H9 (cell line): ENCODE measurements around the gene MAGEB17. TPM values are rescaled to one million over a fixed set of nuclear protein-coding genes. Genes with fewer than 3 reads are reported as not detected.

ENCODE experiments used
- DNase-seq: peaks from one replicate; pipeline ENCODE4 v3.0.0-alpha.2; 2017
- H2AFZ ChIP-seq: one replicate; pipeline ENCODE4 v1.6.1; 2013; ENCODE audit warnings: mild to moderate bottlenecking, low read length, control low read depth, moderate library complexity
- H2AK5ac ChIP-seq: 2 replicates; pipeline ENCODE4 v1.6.1; 2013; ENCODE audit warnings: low read length, control low read depth, mixed read lengths; ENCODE audit not compliant: insufficient read length
- H2BK120ac ChIP-seq: one replicate; pipeline ENCODE4 v1.6.1; 2013; ENCODE audit warnings: low read depth, mild to moderate bottlenecking, low read length, control low read depth, inconsistent platforms; ENCODE audit not compliant: poor library complexity, severe bottlenecking
- H2BK12ac ChIP-seq: 2 replicates; pipeline ENCODE4 v1.6.1; 2013; ENCODE audit warnings: low read length, control low read depth, mixed read lengths, low read depth; ENCODE audit not compliant: insufficient read length
- H2BK15ac ChIP-seq: 2 replicates; pipeline ENCODE4 v1.6.1; 2013; ENCODE audit warnings: low read depth, low read length, control low read depth
- H2BK20ac ChIP-seq: one replicate; pipeline ENCODE4 v1.6.1; 2013; ENCODE audit warnings: low read depth, mild to moderate bottlenecking, low read length, control low read depth, inconsistent platforms; ENCODE audit not compliant: poor library complexity, severe bottlenecking
- H2BK5ac ChIP-seq: 2 replicates; pipeline ENCODE4 v1.6.1; 2013; ENCODE audit warnings: low read length, control low read depth, mixed read lengths; ENCODE audit not compliant: insufficient read length
- H3K14ac ChIP-seq: 2 replicates; pipeline ENCODE4 v1.6.1; 2013; ENCODE audit warnings: low read length, control low read depth; ENCODE audit not compliant: insufficient read depth
- H3K18ac ChIP-seq: 2 replicates; pipeline ENCODE4 v1.6.1; 2013; ENCODE audit warnings: low read depth, mild to moderate bottlenecking, mixed read lengths, low read length, control low read depth; ENCODE audit not compliant: insufficient read length
- H3K23ac ChIP-seq: 2 replicates; pipeline ENCODE4 v1.6.1; 2013; ENCODE audit warnings: low read length, control low read depth, mixed read lengths, low read depth; ENCODE audit not compliant: insufficient read length
- H3K23me2 ChIP-seq: 2 replicates; pipeline ENCODE4 v1.6.1; 2013; ENCODE audit warnings: low read depth, mild to moderate bottlenecking, mixed read lengths, low read length, control low read depth; ENCODE audit not compliant: insufficient read length, poor library complexity, severe bottlenecking
- H3K27ac ChIP-seq: 2 replicates; pipeline ENCODE4 v1.5.1; 2013; ENCODE audit warnings: low read length, control low read depth, mixed read lengths, low read depth; ENCODE audit not compliant: insufficient read length
- H3K27me3 ChIP-seq: 2 replicates; pipeline ENCODE4 v1.6.1; 2013; ENCODE audit warnings: low read length, control low read depth, inconsistent platforms; ENCODE audit not compliant: insufficient read depth
- H3K4ac ChIP-seq: 2 replicates; pipeline ENCODE4 v1.6.1; 2013; ENCODE audit warnings: low read depth, mild to moderate bottlenecking, control low read depth, inconsistent platforms, low read length, moderate library complexity
- H3K4me1 ChIP-seq: 2 replicates; pipeline ENCODE4 v1.6.1; 2013; ENCODE audit warnings: low read length, control low read depth, inconsistent platforms; ENCODE audit not compliant: insufficient read depth
- H3K4me2 ChIP-seq: 2 replicates; pipeline ENCODE4 v1.6.1; 2013; ENCODE audit warnings: low read length, control low read depth, mixed read lengths; ENCODE audit not compliant: insufficient read length, insufficient read depth
- H3K56ac ChIP-seq: 2 replicates; pipeline ENCODE4 v1.6.1; 2013; ENCODE audit warnings: low read depth, mild to moderate bottlenecking, mixed read lengths, low read length, control low read depth; ENCODE audit not compliant: insufficient read length
- H3K79me1 ChIP-seq: 2 replicates; pipeline ENCODE4 v1.6.1; 2013; ENCODE audit warnings: low read depth, mild to moderate bottlenecking, moderate library complexity, low read length, control low read depth, inconsistent platforms; ENCODE audit not compliant: insufficient read depth, poor library complexity, severe bottlenecking
- H3K79me2 ChIP-seq: 2 replicates; pipeline ENCODE4 v1.6.1; 2013; ENCODE audit warnings: low read length, control low read depth, inconsistent platforms; ENCODE audit not compliant: insufficient read depth
- H3K9ac ChIP-seq: 2 replicates; pipeline ENCODE4 v1.6.1; 2013; ENCODE audit warnings: low read length, control low read depth, mixed read lengths; ENCODE audit not compliant: insufficient read length; ENCODE audit errors: extremely low read depth
- H3K9me3 ChIP-seq: one replicate; pipeline ENCODE4 v1.6.1; 2013; ENCODE audit warnings: low read depth, low read length, inconsistent platforms; ENCODE audit not compliant: control insufficient read depth
- H3T11ph ChIP-seq: one replicate; pipeline ENCODE4 v1.6.1; 2013; ENCODE audit warnings: mild to moderate bottlenecking, low read length, control low read depth, inconsistent platforms
- H4K20me1 ChIP-seq: one replicate; pipeline ENCODE4 v1.6.1; 2013; ENCODE audit not compliant: control insufficient read depth, insufficient read length, insufficient read depth
- H4K5ac ChIP-seq: 2 replicates; pipeline ENCODE4 v1.6.1; 2013; ENCODE audit warnings: low read depth, mild to moderate bottlenecking, mixed read lengths, low read length, control low read depth; ENCODE audit not compliant: insufficient read length
- H4K8ac ChIP-seq: replicated peaks from 2 replicates; pipeline ENCODE4 v1.6.1; 2013; ENCODE audit warnings: low read length, control low read depth, mixed read lengths, low read depth; ENCODE audit not compliant: insufficient read length
- H4K91ac ChIP-seq: 2 replicates; pipeline ENCODE4 v1.6.1; 2013; ENCODE audit warnings: low read depth, mild to moderate bottlenecking, moderate library complexity, mixed read lengths, low read length, control low read depth; ENCODE audit not compliant: insufficient read length
- H3K27ac Mint-ChIP-seq, 3 experiments: 2 replicates in 2 of 3; 3 replicates in 1 of 3; pipeline ENCODE4 v1.8.0; 2020 to 2021; ENCODE audit warnings: mixed read lengths in 3 of 3, mild to moderate bottlenecking in 1 of 3, moderate library complexity in 1 of 3
- H3K27me3 Mint-ChIP-seq: 2 replicates; pipeline ENCODE4 v1.8.0; 2021; ENCODE audit warnings: low read depth, mild to moderate bottlenecking, moderate library complexity, mixed read lengths
- H3K36me3 Mint-ChIP-seq, 3 experiments: 2 replicates in 2 of 3; 3 replicates in 1 of 3; pipeline ENCODE4 v1.8.0; 2020 to 2021; ENCODE audit warnings: low read depth in 3 of 3, mixed read lengths in 3 of 3; ENCODE audit not compliant: insufficient read depth in 1 of 3
- H3K4me1 Mint-ChIP-seq, 2 experiments: 2 replicates each; pipeline ENCODE4 v1.8.0; 2020; ENCODE audit warnings: mixed read lengths in 2 of 2
- H3K4me3 Mint-ChIP-seq, 2 experiments: 2 replicates in 1 of 2; 3 replicates in 1 of 2; pipeline ENCODE4 v1.8.0; 2020 to 2021; ENCODE audit warnings: mild to moderate bottlenecking in 2 of 2, mixed read lengths in 2 of 2, moderate library complexity in 1 of 2
- H3K9me3 Mint-ChIP-seq, 2 experiments: 2 replicates in 1 of 2; 3 replicates in 1 of 2; pipeline ENCODE4 v1.8.0; 2020; ENCODE audit warnings: mild to moderate bottlenecking in 2 of 2, mixed read lengths in 2 of 2, moderate library complexity in 1 of 2
- total RNA-seq: library from RNA; stranded (reverse); gene quantifications from 2 replicates; pipeline ENCODE4 v1.2.1, GENCODE V29; 2021
- TF ChIP-seq, protein P1 (sequence below): fragments of 200-600 bp; sonication (generic); conservative IDR thresholded peaks from 3 replicates; pipeline ENCODE4 v1.8.0; 2021; ENCODE audit warnings: antibody characterized with exemption, mild to moderate bottlenecking

MAGEB17 gene
- total RNA-seq, 1 experiment from 2014 or later = 0.74 TPM

DNA sequence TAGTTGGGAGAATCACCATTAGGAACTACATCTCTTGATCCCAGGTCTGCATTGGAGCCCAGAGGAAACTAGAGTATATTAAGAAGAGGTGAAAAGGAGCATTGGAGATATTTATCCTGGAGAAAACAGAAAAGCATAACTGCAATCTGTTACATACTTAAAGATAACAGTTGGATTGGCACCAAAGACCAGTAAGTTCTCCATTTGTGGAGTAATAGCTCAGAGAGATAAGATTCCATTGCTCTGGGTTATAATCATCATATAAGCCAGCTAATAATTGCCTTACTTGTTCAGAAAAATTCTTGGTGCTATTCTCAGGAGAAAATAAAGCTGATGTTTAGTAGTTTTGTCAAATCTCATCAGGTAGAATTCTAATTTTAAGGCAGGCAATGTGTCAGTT is 23.3 kb upstream of the MAGEB17 start:
- no peak overlapping the region for H3K4me3 Mint-ChIP-seq
- TF ChIP-seq, protein P1, sequence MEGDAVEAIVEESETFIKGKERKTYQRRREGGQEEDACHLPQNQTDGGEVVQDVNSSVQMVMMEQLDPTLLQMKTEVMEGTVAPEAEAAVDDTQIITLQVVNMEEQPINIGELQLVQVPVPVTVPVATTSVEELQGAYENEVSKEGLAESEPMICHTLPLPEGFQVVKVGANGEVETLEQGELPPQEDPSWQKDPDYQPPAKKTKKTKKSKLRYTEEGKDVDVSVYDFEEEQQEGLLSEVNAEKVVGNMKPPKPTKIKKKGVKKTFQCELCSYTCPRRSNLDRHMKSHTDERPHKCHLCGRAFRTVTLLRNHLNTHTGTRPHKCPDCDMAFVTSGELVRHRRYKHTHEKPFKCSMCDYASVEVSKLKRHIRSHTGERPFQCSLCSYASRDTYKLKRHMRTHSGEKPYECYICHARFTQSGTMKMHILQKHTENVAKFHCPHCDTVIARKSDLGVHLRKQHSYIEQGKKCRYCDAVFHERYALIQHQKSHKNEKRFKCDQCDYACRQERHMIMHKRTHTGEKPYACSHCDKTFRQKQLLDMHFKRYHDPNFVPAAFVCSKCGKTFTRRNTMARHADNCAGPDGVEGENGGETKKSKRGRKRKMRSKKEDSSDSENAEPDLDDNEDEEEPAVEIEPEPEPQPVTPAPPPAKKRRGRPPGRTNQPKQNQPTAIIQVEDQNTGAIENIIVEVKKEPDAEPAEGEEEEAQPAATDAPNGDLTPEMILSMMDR = no peak
- no peak overlapping the region for H3K23ac ChIP-seq
- no peak overlapping the region for H4K5ac ChIP-seq
- no peak overlapping the region for H2BK120ac ChIP-seq
- no peaks in the 10 kb centered on the region for H3K27me3 ChIP-seq
- H2BK20ac ChIP-seq = no peak overlapping the region
- no peak overlapping the region for H3K4ac ChIP-seq
- H3K36me3 Mint-ChIP-seq = peaks cover 19 to 49% (median 48%) of the 10 kb centered on the region in 3 experiments
- H3K18ac ChIP-seq = no peak overlapping the region
- H3K56ac ChIP-seq = no peak overlapping the region
- no peak overlapping the region for H3K9ac ChIP-seq
- no peak overlapping the region for H3T11ph ChIP-seq
- no peak overlapping the region for H3K4me2 ChIP-seq
- H3K27ac ChIP-seq = no peak overlapping the region
- peaks cover 5 to 6% of the 10 kb centered on the region in 2 experiments; a peak in 2 of 4 replicates for H3K4me1 Mint-ChIP-seq
- H4K8ac ChIP-seq = no peak overlapping the region
- H3K79me2 ChIP-seq = peaks cover 49% of the 10 kb centered on the region
- peaks cover 8% of the 10 kb centered on the region in 2 experiments; a peak in 4 of 5 replicates for H3K9me3 Mint-ChIP-seq
- peaks cover 6% of the 10 kb centered on the region for H3K79me1 ChIP-seq
- no peak overlapping the region for H2AK5ac ChIP-seq
- H3K27me3 Mint-ChIP-seq = no peaks in the 10 kb centered on the region
- no peak overlapping the region for H3K27ac Mint-ChIP-seq
- H2BK12ac ChIP-seq = no peak overlapping the region
- DNase-seq = no peak
- no peak overlapping the region for H3K14ac ChIP-seq
- H2BK5ac ChIP-seq = no peak overlapping the region
- H3K4me1 ChIP-seq = peaks cover 8% of the 10 kb centered on the region; the same call in 1 of the 2 replicates
- H3K9me3 ChIP-seq = no peaks in the 10 kb centered on the region
- H4K91ac ChIP-seq = no peak overlapping the region
- no peaks in the 10 kb centered on the region for H3K23me2 ChIP-seq
- H2BK15ac ChIP-seq = no peak overlapping the region
- no peaks in the 10 kb centered on the region for H4K20me1 ChIP-seq
- no peak overlapping the region for H2AFZ ChIP-seq
